ENCODE measurements around the gene TNFRSF4.
"Not testable (repeated sequence)": the region's sequence is repeated elsewhere in the genome, so short reads cannot be mapped to it uniquely, and the experiment has no call there.

The TNFRSF4 gene

GRCh38 chr1:1250786-1251284, 36.9 kb upstream of the TNFRSF4 start:
- no peak for DNase-seq (ENCODE audit: low read depth)
- no peak for TF ChIP-seq CTCF (conservative IDR thresholded peaks at IDR 0.05; ENCODE audit: low read depth, low read length)
- H3K4me3 ChIP-seq (ENCODE audit: low read length): no peak overlapping the region

- DNase-seq (ENCODE audit: low read depth); H3K4me3 ChIP-seq (ENCODE audit: low read length): not testable (repeated sequence)
Observed at GRCh38 chr1:1248009-1248913, 34.3 kb upstream of the TNFRSF4 start.

- no peak for TF ChIP-seq CTCF (conservative IDR thresholded peaks at IDR 0.05; ENCODE audit: low read depth, low read length)
- no peak overlapping the region for H3K4me3 ChIP-seq (ENCODE audit: low read length)
- no peak for DNase-seq (ENCODE audit: low read depth)
Observed at GRCh38 chr1:1247341-1247913, 33.5 kb upstream of the TNFRSF4 start.

GRCh38 chr1:1246577-1247340, 32.8 kb upstream of the TNFRSF4 start, which contains the start of gene C1QTNF12:
Gene C1QTNF12, minus strand, starts transcription at chr1:1246722. Its CDS starts 32 bp downstream, at chr1:1246690.
- no peak for TF ChIP-seq CTCF (conservative IDR thresholded peaks at IDR 0.05; ENCODE audit: low read depth, low read length)
- H3K4me3 ChIP-seq (ENCODE audit: low read length): no peak within 1 kb of the TSS

GRCh38 chr1:1245817-1246576, 32.0 kb upstream of the TNFRSF4 start:
- DNase-seq (ENCODE audit: low read depth): no peak
- H3K4me3 ChIP-seq (ENCODE audit: low read length): no peak overlapping the region
- no peak for TF ChIP-seq CTCF (conservative IDR thresholded peaks at IDR 0.05; ENCODE audit: low read depth, low read length)

More at GRCh38 chr1:1246577-1247340, 32.8 kb upstream of the TNFRSF4 start, which contains the start of gene C1QTNF12:
- no peak for DNase-seq (ENCODE audit: low read depth)

- DNase-seq (ENCODE audit: low read depth): no peak
- no peak for TF ChIP-seq CTCF (conservative IDR thresholded peaks at IDR 0.05; ENCODE audit: low read depth, low read length)
- no peak overlapping the region for H3K4me3 ChIP-seq (ENCODE audit: low read length)
Observed at GRCh38 chr1:1245178-1245816, 31.3 kb upstream of the TNFRSF4 start.

All from retinal pigment epithelial cell (primary cell).